Esophagus (tissue), 2 donors: ENCODE data around the gene DBI. TPM values are rescaled to one million over a fixed set of nuclear protein-coding genes. Genes with fewer than 3 reads are reported as not detected.
"Not testable (repeated sequence)": the region's sequence is repeated elsewhere in the genome, so short reads cannot be mapped to it uniquely, and the experiment has no call there.

Source experiments
- H3K27ac ChIP-seq, 2 donors: one replicate each; pipeline ENCODE4 v1.5.1; 2013; ENCODE audit warnings: low read depth in 2 of 2, mild to moderate bottlenecking in 2 of 2, inconsistent platforms in 1 of 2, low read length in 1 of 2, moderate library complexity in 1 of 2
- H3K27me3 ChIP-seq, 2 donors: one replicate each; pipeline ENCODE4 v1.6.1; 2013; ENCODE audit warnings: low read length in 2 of 2, control low read depth in 1 of 2, mild to moderate bottlenecking in 1 of 2; ENCODE audit not compliant: insufficient read depth in 2 of 2, control insufficient read depth in 1 of 2
- H3K36me3 ChIP-seq, 2 donors: one replicate each; pipeline ENCODE4 v1.6.1; 2013; ENCODE audit warnings: low read length in 1 of 2; ENCODE audit not compliant: control insufficient read depth in 2 of 2, insufficient read depth in 2 of 2
- H3K4me1 ChIP-seq, 2 donors: one replicate each; pipeline ENCODE4 v1.6.1; 2013; ENCODE audit warnings: low read length in 1 of 2; ENCODE audit not compliant: control insufficient read depth in 2 of 2, insufficient read depth in 2 of 2
- H3K4me3 ChIP-seq, 2 donors: one replicate each; pipeline ENCODE4 v1.5.1; 2013; ENCODE audit warnings: low read length in 2 of 2, mild to moderate bottlenecking in 2 of 2, low read depth in 1 of 2, moderate library complexity in 1 of 2
- H3K9me3 ChIP-seq, 2 donors: one replicate each; pipeline ENCODE4 v1.6.1; 2013; ENCODE audit warnings: mild to moderate bottlenecking in 2 of 2, low read depth in 1 of 2, low read length in 1 of 2, moderate library complexity in 1 of 2; ENCODE audit not compliant: control insufficient read depth in 2 of 2, insufficient read depth in 1 of 2
- WGBS, 2 donors: extraction: QIAGEN DNeasy Blood & Tissue Kit; methylation state at CpG; one replicate each; pipeline ENCODE4 v1.1.7; 2013; 5-methylcytosine and 5-hydroxymethylcytosine counted together
- polyA plus RNA-seq, 2 donors: library from polyadenylated mRNA; stranded (reverse); fragments of 200-250 nt; gene quantifications; one replicate each; pipeline ENCODE4 v1.2.3, GENCODE V29; 2013
- donor health status: healthy with polysubstance abuse.
- donor health status: Bipolar disorder and iron deficiency.

The DBI gene
- polyA plus RNA-seq, 2 donors = 823 to 1,063 TPM

GRCh38 chr2:119373907-119374745, 7.3 kb downstream of the DBI start:
- WGBS, 2 donors = 97 to 98% methylated on average over 5 of the region's 5 CpGs
- H3K4me1 ChIP-seq = not testable (repeated sequence)

GRCh38 chr2:119376406-119376805, 9.6 kb downstream of the DBI start:
- H3K4me1 ChIP-seq, H3K27me3 ChIP-seq, H3K4me3 ChIP-seq, H3K9me3 ChIP-seq, H3K27ac ChIP-seq: not testable (repeated sequence)
- 86 to 92% methylated on average over 6 of the region's 6 CpGs for WGBS, 2 donors
- H3K36me3 ChIP-seq = peaks cover 18 to 20% of the 10 kb centered on the region in 2 donors

More at GRCh38 chr2:119373907-119374745, 7.3 kb downstream of the DBI start:
- H3K4me3 ChIP-seq, H3K27me3 ChIP-seq, H3K9me3 ChIP-seq, H3K27ac ChIP-seq: not testable (repeated sequence)
- peaks cover 27 to 29% of the 10 kb centered on the region in 2 donors for H3K36me3 ChIP-seq

- peaks cover 14 to 16% of the 10 kb centered on the region in 2 donors for H3K36me3 ChIP-seq
- WGBS, 2 donors = 94 to 98% methylated on average over 5 of the region's 5 CpGs
- H3K9me3 ChIP-seq = peaks cover 4% of the 10 kb centered on the region in 2 donors
- no peak overlapping the region for H3K27ac ChIP-seq
- H3K4me1 ChIP-seq = no peaks in the 10 kb centered on the region
- no peak overlapping the region for H3K4me3 ChIP-seq
- no peaks in the 10 kb centered on the region for H3K27me3 ChIP-seq
These were observed 10.0 kb downstream of the DBI start for GRCh38 chr2:119376810-119377209.

GRCh38 chr2:119377294-119377992, 10.7 kb downstream of the DBI start:
- Histone ChIP-seq H3K4me3 (no peak overlapping the region), H3K27me3 (no peaks in the 10 kb centered on the region), H3K36me3 (peaks cover 10 to 11% of the 10 kb centered on the region in 2 donors), H3K9me3 (peaks cover 4% of the 10 kb centered on the region in 2 donors), H3K4me1 (no peaks in the 10 kb centered on the region), H3K27ac (no peak overlapping the region)
- 80 to 86% methylated on average over 7 of the region's 7 CpGs for WGBS, 2 donors

- 57 to 64% methylated on average over 5 of the region's 5 CpGs for WGBS, 2 donors
These were observed 11.2 kb downstream of the DBI start for GRCh38 chr2:119377993-119378345.

GRCh38 chr2:119378566-119378965, 11.8 kb downstream of the DBI start:
- Histone ChIP-seq H3K27me3 (no peaks in the 10 kb centered on the region), H3K9me3 (no peaks in the 10 kb centered on the region), H3K4me3 (no peak overlapping the region), H3K27ac (no peak overlapping the region), H3K36me3 (peaks cover 0 to under 1% of the 10 kb centered on the region in 2 donors), H3K4me1 (no peaks in the 10 kb centered on the region)
- WGBS, 2 donors = 92% methylated on average over 6 of the region's 6 CpGs

More at GRCh38 chr2:119377993-119378345, 11.2 kb downstream of the DBI start:
- Histone ChIP-seq H3K9me3 (peaks cover 0 to 4% of the 10 kb centered on the region in 2 donors), H3K27ac (no peak overlapping the region), H3K4me1 (no peaks in the 10 kb centered on the region), H3K27me3 (no peaks in the 10 kb centered on the region), H3K36me3 (peaks cover 5 to 6% of the 10 kb centered on the region in 2 donors), H3K4me3 (no peak overlapping the region)

- Histone ChIP-seq H3K4me3 (no peak overlapping the region), H3K4me1 (peaks cover 0 to 2% of the 10 kb centered on the region in 2 donors), H3K9me3 (no peaks in the 10 kb centered on the region), H3K36me3 (no peaks in the 10 kb centered on the region), H3K27ac (no peak overlapping the region), H3K27me3 (no peaks in the 10 kb centered on the region)
- WGBS, 2 donors = 47 to 53% methylated on average over 6 of the region's 6 CpGs
These were observed 16.8 kb downstream of the DBI start for GRCh38 chr2:119383410-119384140.

GRCh38 chr2:119384971-119385370, 18.2 kb downstream of the DBI start:
- WGBS, 2 donors = 83 to 87% methylated on average over 4 of the region's 4 CpGs
- no peak overlapping the region for H3K4me3 ChIP-seq
- H3K36me3 ChIP-seq = no peaks in the 10 kb centered on the region
- no peaks in the 10 kb centered on the region for H3K9me3 ChIP-seq
- H3K27ac ChIP-seq = no peak overlapping the region
- H3K27me3 ChIP-seq = no peaks in the 10 kb centered on the region
- H3K4me1 ChIP-seq = peaks cover 0 to 4% of the 10 kb centered on the region in 2 donors

- H3K27ac ChIP-seq = no peak overlapping the region
- WGBS, 2 donors = 88% methylated on average over 3 of the region's 3 CpGs
- H3K9me3 ChIP-seq = no peaks in the 10 kb centered on the region
- H3K4me3 ChIP-seq = no peak overlapping the region
- no peaks in the 10 kb centered on the region for H3K27me3 ChIP-seq
- H3K4me1 ChIP-seq = peaks cover 0 to 4% of the 10 kb centered on the region in 2 donors
- H3K36me3 ChIP-seq = no peaks in the 10 kb centered on the region
These were observed 18.7 kb downstream of the DBI start for GRCh38 chr2:119385466-119385865.
